GM12892 (cell line): ENCODE measurements around the gene EXOSC7.

Experiments
- POLR2A ChIP-seq: IDR thresholded peaks from 2 replicates; pipeline ENCODE4 v1.6.1; 2011; ENCODE audit warnings: low read depth, low read length, control low read depth
- TAF1 ChIP-seq: IDR thresholded peaks from 2 replicates; pipeline ENCODE4 v1.6.1; 2011; ENCODE audit warnings: low read depth, mild to moderate bottlenecking, control low read depth, low read length, borderline replicate concordance

- no peak for TF ChIP-seq POLR2A
- no peak for TF ChIP-seq TAF1
Observed at GRCh38 chr3:44961888-44962287, 14.2 kb upstream of the EXOSC7 start.
